ENCODE data around the gene ABCB1.

- TF ChIP-seq REST (IDR thresholded peaks at IDR 0.05; ENCODE audit: borderline replicate concordance): no peak
- TF ChIP-seq EZH2 (IDR thresholded peaks at IDR 0.05; ENCODE audit: borderline replicate concordance, insufficient read depth, low read length, poor library complexity, severe bottlenecking): no peak
- TF ChIP-seq CTCF (IDR thresholded peaks at IDR 0.05; ENCODE audit: poor library complexity, severe bottlenecking): no peak
- TF ChIP-seq MXI1 (conservative IDR thresholded peaks at IDR 0.05; ENCODE audit: poor library complexity, severe bottlenecking): no peak
- no peak for TF ChIP-seq SMC3 (conservative IDR thresholded peaks at IDR 0.05; ENCODE audit: poor library complexity)
- TF ChIP-seq RAD21 (conservative IDR thresholded peaks at IDR 0.05): no peak
- TF ChIP-seq TAF1 (IDR thresholded peaks at IDR 0.05; ENCODE audit: low read depth): no peak
- no peak for TF ChIP-seq EP300 (conservative IDR thresholded peaks at IDR 0.05; ENCODE audit: poor library complexity, severe bottlenecking)
These were observed 142.5 kb downstream of the ABCB1 start for GRCh38 chr7:87458148-87458547.

Measured in neural cell (in vitro differentiated cells).